ENCODE measurements around the gene COG3.
A peak's percentile ranks its signal among the peaks of the same experiment; 100 is the strongest.

COG3 gene

DNA sequence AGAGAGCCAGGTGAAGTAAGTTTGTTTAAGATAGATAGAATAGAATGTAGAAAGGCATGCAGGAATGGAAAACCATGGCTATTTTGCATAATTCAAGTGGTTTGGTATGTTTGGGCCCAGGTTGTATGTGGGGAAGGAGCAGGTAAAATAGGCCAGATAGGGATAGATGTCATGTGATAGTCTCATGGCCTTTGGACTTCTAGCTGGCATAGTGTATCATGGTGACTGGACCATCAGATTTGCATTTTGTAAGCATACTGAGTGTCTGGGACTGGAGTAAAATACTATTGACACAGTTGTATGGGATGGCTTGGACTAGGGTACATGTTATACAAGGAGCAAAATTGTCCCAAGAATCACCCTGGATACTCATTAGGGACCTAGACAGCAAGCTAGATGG, 38.9 kb downstream of the COG3 start:
- ATAC-seq, result no peak
- DNase-seq, result no peak

DNA sequence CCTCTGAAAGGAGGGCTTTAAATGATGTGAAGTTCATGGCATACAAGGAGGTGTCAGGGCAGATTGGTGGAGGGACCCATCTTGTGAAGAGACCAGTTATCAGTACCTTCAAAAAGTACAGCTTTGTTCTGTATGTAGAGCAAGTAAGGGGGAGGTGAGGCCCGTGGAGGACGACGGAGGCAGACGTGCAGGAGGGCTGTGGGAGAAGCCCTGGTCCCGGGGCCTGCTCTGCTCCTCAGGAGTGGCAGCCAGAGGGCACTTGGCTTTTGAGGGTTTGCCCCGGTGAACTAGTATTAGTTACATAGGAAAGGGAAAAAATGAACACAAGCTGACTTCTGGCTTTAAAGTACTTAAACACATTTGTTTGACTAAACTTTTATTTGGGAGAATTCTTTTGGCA, 42.1 kb downstream of the COG3 start:
- no peak for DNase-seq

DNA sequence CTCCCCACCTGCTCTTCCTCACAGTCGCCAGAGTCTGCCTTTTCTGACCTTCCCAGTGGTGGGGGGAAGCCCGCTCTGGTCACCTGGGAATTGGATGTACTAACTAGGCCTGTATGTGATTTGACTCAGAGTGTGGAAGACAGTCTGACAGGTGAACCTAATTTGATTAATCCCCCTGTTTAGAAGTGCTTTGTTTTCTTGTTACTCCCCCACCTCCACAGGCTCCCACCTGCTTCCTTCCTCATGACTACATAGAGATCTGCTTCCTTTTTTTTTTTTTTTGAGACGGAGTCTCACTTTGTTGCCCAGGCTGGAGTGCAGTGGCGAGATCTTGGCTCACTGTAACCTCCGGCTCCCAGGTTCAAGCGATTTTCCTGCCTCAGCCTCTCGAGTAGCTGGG, 44.0 kb downstream of the COG3 start:
- no peak for DNase-seq
- ATAC-seq, result no peak

More for the DNA sequence above, 42.1 kb downstream of the COG3 start:
- no peak for ATAC-seq

DNA sequence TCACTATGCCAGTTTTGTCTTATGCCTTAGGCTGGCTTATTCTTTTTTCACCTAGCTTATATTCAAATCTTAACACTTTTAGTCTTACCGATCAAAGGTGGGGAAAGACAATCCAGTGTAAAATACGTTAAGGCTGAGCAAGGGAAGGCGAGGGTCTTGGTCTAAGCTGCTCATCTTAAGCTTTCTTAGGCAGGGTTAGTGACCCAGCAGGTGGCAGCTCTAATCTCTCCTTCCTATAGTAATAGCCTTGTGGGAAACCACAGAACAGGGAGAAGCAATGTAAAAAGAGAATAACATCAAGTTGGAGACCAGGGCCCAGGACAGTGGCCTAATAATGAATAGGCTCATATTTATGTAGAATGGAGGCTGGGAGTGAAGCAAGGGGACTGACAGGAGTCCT, 45.9 kb downstream of the COG3 start:
- DNase-seq, result no peak
- ATAC-seq, result no peak

DNA sequence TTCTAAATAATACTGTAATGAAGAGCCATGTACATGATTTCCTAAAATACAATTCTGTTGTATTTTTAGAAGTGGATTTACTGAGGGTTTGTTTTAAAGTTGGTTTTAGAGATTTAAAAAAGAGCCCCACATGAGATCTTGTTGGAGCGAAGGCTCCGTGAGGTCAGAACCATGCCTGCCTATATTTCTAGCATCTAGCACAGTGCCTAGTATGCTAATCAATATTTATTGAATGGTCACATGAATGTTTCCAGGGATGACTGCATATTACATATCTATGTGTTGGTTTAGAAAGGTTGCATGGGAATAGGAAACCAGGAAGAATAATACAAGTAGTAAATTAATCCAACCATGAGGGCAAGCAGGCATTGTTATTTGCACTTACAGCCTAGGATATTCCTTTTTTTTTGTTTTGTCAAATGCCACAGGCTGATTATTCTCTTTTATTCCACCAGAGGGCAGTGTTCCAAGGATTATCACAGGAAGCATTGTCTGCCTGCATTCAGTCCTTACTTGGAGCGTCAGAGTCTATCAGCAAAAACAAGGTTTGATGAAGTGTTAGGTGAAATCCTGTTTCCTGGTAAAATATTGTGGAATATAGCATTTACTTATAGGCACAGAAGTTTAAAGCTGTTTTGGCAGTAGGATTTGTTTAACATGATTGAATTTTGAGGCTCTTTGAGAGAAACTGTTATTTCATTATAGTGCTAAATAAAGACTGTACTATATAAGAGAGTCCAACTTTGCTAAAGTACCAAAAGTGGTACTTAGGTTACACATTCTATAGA, 46.8 kb downstream of the COG3 start:
- DNase-seq, result no peak
- ATAC-seq, result peak; percentile 46

DNA sequence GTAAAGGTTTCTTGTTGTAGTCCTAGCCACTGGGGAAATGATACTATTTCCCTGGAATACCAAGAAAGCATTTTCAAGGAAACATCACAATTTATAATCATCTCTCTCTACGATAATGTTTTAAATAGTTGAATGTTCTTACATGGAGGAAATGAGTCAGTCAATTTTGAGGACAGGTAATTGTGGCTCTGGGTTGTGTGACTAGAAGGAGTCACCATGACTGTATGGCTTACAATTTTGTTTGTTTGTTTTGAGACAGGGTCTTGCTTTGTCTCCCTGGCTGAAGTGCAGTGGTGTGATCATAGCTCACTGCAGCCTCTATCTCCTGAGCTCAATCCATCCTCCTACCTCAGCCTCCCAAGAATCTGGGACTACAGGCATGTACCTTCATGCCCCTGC, 47.4 kb downstream of the COG3 start:
- ATAC-seq, result no peak
- DNase-seq, result no peak

DNA sequence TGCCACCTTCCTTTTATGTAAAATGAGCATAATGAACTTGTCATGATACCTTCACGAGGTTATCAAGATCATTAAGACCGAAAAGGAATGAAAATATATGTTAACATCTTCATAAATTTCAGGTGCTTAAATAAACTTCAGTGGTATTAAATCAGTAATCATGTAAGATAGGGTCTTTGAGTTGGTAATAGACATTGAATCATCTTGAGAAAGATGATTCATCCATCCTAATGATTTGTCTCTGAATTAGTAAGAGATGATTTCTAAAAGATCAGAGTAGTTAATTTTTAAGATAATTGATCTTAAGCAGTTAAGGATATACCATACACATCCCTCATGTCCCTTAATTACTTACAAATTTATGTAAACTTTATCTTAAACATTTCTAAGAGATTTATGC, 52.0 kb downstream of the COG3 start:
- DNase-seq (no peak), ATAC-seq (no peak)

DNA sequence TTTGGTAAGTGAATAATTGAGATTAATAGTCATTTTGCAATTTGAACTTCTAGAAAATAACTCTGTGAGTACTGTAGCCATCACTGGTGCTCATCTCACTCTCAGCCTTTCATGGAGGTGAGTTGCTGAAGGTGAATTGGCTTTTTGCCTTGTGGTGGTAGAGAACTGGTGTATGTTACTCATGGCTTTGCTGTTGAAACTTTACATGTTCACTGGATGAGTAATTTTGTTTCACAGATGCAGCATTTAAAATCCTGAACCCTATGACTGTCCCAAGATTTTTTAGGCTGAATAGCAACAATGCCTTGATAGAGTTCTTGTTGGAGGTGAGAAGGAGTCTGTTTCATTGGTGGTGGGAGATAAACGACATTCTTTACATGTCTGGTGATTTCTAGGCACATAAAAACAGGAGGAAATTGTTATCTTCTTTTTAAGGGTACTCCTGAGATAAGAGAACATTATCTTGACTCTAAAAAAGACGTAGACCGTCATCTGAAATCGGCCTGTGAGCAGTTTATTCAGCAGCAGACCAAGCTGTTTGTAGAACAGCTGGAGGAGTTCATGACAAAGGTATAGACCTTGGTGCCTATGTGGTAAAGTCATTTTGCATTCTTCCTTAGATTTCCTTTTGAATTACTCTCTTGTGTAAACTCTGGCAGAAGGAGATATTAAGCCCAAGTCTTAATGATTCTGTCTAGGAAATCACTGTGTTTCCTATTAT, 53.9 kb downstream of the COG3 start:
- peak; percentile 86 for ATAC-seq
- no peak for DNase-seq

DNA sequence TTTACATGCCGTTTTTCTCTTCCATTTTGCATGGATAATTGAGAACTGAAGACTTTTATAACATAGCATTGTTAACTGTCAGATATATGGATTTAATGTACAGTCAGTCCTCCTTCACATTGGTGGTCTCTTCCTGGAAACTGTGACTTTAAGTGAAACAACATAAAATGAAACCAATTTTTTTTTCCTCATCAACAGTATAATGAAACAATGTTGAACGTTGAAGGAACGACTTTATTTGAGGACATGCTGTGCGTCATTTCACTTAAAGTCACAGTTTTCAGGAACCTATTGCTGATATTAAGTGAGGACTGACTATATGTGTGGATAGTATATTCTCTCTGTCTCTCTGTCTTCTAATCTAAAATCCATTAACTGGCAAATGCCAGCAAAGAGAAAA, 54.8 kb downstream of the COG3 start:
- DNase-seq, result no peak
- no peak for ATAC-seq

DNA sequence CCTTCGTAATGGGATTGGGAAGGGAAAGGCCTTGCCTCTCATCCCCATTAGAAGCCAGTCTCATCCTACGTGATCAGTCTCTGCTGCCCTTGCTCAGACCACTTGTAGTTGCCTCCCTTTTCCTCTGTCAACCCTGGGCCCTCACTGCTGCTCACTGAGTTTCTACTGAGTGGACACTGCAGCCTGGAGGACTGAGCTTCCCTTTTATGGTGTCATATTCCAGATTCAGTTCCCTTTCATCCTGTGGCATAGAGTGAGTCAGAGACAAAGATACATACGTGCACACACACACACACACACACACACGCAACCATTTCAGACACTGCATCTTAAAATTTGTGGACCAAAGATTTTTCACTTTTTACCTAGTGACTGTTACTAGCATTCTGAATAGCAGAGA, 56.6 kb downstream of the COG3 start:
- no peak for DNase-seq

DNA sequence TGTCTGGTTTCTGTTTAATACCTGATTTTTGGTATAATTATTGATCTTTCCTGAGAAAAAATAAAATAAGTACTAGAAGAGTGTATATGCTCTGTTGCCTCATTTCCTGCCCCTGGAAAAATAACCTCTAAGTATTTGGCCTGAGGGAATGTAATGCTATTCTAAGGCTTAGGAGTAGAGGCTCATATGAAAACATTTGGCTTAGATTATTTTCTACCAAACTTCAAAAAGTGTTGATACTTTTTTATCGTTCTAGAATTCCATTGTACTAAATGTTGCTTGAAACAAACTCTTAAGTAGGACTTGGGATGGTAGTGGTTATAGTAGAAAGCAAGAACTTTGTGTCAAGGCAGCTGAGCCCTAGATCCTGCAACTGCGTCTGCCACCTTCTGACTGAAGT, 57.8 kb downstream of the COG3 start:
- no peak for ATAC-seq
- DNase-seq, result no peak

More for the DNA sequence above, 56.6 kb downstream of the COG3 start:
- ATAC-seq, result no peak

DNA sequence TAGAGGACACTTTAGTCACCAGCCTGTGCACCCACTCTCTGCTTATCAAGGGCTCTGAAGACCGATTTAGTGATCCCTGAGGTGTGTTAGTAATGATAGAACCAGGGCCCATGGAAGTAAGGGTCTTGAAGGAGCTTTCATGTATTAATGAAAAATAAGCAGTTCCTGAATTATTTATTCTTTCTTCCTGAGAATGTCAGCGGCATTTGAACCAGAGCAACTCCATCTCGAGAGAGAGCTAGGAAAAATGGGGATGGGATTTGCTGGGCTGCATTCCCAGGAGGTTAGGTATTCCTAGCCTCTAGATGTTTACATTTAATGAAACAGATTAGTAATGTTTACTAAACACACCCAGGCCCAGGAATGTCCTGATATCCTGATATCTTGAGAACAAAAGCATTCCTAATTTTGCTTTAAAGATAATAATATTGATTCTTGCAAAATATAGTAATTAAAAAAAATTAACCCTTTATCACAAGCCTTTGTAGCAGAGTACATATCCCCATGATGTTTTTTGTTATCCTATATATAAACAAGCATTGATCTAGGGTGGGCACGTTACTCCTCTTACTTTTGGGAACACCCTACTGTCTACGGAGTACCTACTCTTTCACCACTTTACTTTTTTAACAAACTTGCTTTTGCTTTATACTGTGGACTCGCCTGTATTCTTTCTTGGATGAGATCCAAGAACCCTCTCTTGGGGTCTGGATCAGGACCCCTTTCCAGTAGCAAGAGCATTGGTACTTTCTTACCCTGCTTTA, 63.1 kb downstream of the COG3 start:
- ATAC-seq (no peak), DNase-seq (no peak)

DNA sequence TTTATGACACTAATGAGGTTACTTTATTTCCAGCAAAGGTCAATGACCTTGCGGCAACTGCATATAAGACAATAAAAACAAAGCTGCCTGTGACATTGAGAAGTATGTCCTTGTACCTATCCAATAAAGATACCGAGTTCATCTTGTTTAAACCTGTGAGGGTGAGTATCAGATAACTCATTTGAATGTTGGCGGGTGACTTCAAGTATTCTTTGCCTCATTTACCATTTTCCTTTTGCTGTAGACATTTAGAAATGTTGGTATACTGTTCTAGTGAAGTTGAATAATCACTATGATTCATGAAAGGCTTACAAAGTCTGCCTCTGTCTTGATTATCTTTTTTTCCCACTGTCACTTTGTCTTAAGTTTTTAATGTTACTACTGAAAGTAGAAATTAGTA, 65.0 kb downstream of the COG3 start:
- ATAC-seq (no peak), DNase-seq (no peak)

DNA sequence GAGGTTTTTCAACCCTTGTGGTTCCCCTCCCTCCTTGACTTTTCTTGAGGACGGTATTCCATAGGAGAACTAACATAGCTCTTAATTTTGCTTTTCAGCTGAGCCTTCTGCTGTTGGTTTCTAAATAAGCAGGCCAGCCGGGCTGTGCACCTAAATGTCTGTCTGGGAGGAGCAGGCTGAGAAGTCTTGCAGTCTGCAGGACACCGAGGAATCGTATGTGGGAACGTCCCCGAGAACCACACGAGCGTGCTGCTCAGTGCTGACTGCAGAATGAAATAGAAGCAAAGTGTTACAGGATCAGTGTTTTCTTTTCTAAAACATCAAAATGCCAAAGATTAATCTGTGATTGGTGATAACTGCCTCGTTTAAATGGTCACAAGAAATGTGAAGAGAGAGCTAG, 69.9 kb downstream of the COG3 start:
- ATAC-seq, result no peak
- no peak for DNase-seq

DNA sequence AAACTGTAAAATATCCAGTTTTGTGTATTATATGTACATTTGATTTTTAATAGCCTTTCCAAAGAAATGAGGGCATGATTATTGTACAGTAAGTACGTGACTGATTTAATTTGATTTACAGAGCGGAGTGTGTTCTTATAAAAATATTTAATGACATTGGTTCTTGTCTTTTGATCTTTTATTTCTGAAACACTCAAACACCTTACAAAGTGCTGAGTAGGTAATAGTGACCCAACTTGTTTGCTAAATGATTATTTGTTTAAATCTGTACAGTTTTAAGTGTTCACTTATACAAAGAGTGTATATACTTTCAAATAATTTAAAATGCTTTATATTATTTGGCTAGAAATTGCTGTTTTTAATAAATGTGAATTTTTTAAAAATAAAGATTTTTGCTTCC, 71.5 kb downstream of the COG3 start:
- ATAC-seq (no peak), DNase-seq (no peak)

DNA sequence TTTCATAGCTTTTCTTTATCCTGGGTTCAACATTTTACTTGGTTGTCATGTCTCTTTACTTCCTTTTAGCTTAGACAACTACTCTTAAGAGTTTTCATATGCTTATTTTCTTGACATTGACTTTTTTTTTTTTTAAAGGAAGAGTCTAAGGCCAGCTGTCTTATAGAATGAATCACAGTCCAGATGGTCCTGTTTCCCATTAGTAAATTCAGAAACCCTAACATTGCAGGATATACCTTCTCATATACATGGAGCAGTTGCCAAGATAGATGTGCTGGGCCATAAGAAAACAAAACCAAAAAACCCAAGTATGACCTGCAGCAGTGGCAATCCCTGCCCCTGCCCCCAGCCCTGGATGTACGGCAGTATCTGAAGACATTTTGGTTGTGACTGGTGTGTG, 72.8 kb downstream of the COG3 start:
- ATAC-seq (no peak), DNase-seq (no peak)

DNA sequence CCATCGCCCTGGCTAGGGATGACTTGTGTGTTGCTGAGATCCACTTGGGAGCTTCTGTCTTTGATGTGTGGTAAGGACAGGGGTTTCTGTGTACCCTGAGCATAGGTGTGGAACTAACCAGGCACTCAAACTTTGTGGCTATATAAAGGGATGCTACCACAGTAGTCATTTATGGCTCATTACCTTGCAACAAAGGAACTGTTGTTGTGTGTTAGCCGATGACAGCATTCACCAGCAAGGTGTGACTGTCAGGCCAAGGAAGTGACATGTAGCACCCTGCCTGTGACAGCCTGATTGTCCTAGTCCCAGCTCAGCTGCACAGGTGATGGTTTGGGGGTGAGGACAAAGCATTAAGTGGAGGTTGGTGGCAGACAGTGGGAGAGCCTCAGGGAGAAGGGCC, 73.6 kb downstream of the COG3 start:
- ATAC-seq, result no peak
- DNase-seq, result no peak

DNA sequence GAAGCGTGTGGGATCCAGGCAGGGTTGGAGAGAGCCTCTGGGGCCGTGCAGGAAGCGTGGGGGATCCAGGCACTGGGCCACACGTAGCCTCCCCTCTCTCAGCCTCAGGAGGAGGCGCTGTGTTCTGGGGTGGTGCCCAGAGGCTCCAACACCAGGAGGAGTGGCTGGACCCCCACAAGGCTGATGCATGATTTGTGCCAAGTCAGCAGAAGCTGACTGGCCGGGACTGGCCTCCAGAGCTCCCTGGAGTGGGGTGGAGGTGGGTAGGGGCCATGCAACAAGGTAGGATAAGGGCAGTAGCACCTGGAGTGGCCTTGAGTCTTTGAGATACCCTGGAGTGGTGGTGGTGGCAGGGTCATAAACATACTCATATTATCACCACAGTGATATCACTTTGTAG, 75.5 kb downstream of the COG3 start:
- no peak for DNase-seq
- no peak for ATAC-seq

DNA sequence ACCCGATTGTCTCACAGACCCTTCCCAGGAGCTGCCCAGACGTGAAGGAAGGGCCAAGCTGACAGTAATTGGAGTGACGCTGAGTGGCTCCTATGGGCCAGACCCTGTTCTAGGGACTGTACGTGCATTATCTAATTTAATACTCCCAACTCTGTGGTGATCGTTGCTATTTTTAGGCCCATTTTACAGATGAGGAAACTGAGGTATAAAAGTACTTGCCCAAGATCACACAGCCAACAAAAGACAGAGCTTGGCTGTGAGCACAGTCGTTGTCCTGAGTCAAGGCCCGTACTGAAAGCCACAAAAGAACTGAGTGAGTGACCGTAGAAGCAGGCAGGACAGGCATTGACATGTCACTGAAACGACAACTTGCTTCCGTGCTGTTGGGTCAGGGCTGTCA, 76.1 kb downstream of the COG3 start:
- ATAC-seq, result no peak
- no peak for DNase-seq

DNA sequence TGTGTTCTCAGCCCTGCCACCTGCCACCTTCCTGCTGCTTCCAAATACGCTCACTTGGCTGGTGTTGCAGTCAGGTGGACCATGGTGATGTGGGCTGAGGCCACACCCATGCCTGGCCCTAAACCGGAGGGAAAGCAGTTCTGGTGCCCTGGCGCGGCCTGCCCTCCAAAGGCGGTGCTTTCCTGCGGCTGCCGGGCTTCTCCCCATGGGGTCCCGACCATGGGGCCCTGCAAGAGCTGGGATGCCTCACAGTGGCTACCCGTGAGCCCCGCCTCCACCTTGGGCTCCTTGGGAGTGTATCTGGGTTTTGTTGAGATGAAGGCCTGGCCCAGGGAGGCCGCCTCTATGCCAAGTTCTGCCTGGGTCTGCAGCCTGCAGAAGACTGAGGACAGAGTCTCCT, 77.1 kb downstream of the COG3 start:
- no peak for DNase-seq
- ATAC-seq, result no peak

DNA sequence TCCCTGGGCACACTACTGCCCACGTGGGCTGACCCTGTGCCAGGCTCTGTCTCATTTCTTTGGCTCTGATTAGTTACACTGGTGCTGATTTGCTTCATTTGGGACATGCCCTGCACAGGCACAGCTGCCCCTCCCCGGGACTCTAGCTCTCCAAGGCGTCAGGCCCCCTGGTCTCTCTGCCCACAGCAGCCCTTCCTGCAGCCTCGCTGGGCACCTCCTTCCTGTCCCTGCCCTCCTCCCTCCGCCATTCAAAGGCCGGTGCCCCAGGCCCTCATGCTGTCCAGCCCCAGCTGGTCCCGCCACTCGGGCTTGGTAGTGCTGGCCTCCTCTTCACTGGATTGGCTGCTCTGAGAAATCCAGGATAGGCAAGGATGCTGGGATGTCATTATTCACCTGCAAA, 77.7 kb downstream of the COG3 start:
- no peak for ATAC-seq

DNA sequence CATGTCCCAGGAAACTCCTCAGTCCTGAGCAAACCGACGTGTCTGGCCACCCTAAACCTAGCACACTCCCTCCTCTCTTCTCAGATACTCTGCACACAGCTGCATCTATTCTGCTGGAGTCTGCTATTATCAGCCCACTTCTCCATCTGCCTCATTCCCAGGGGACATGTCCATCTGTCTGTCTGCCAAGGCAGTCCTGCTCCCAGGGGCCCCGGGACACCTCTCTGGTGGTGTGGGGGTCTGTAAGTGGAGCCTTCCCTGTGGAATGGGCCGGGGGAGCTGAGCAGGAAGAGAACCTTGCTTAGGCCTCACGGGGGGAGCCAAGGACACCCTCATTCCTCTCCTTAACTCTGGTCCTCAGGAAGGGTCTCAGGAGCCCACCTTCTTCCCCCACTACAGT, 78.1 kb downstream of the COG3 start:
- no peak for ATAC-seq
- DNase-seq, result no peak

More for the DNA sequence above, 77.7 kb downstream of the COG3 start:
- DNase-seq, result no peak

DNA sequence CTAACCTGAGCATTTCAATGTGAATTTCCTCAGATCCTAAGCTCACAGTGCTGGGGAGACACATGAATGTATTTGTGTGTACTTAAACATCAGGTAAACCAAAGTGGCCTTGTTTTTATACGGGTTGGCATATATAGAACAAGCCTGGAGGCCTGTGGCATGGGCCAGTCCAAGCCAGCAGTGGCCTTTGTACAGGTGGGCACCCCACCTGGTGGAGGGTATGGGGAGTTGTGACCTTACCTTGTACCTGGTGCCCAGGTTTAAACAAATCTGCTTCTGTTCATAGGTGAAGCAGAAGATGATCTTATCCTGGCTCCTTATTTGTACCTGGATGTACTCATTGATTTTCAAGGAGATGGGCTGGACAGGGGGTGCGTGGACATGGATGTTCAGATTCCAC, 79.8 kb downstream of the COG3 start:
- no peak for DNase-seq
- ATAC-seq, result no peak

Data from stimulated activated naive CD8-positive, alpha-beta T cell treated with anti-CD3 and anti-CD28 coated beads, Interleukin-15, Interleukin-2, amounts not matched to agents 100 U/mL and 50 U/mL, for 24 hours (primary cell).